H9 (cell line): ENCODE data around the gene SLC9A5. TPM values are rescaled to one million over a fixed set of nuclear protein-coding genes. Genes with fewer than 3 reads are reported as not detected.

Source experiments
- DNase-seq: peaks from one replicate; pipeline ENCODE4 v3.0.0-alpha.2; 2017
- H2AFZ ChIP-seq: one replicate; pipeline ENCODE4 v1.6.1; 2013; ENCODE audit warnings: mild to moderate bottlenecking, low read length, control low read depth, moderate library complexity
- H2AK5ac ChIP-seq: 2 replicates; pipeline ENCODE4 v1.6.1; 2013; ENCODE audit warnings: low read length, control low read depth, mixed read lengths; ENCODE audit not compliant: insufficient read length
- H2BK120ac ChIP-seq: one replicate; pipeline ENCODE4 v1.6.1; 2013; ENCODE audit warnings: low read depth, mild to moderate bottlenecking, low read length, control low read depth, inconsistent platforms; ENCODE audit not compliant: poor library complexity, severe bottlenecking
- H2BK12ac ChIP-seq: 2 replicates; pipeline ENCODE4 v1.6.1; 2013; ENCODE audit warnings: low read length, control low read depth, mixed read lengths, low read depth; ENCODE audit not compliant: insufficient read length
- H2BK15ac ChIP-seq: 2 replicates; pipeline ENCODE4 v1.6.1; 2013; ENCODE audit warnings: low read depth, low read length, control low read depth
- H2BK20ac ChIP-seq: one replicate; pipeline ENCODE4 v1.6.1; 2013; ENCODE audit warnings: low read depth, mild to moderate bottlenecking, low read length, control low read depth, inconsistent platforms; ENCODE audit not compliant: poor library complexity, severe bottlenecking
- H2BK5ac ChIP-seq: 2 replicates; pipeline ENCODE4 v1.6.1; 2013; ENCODE audit warnings: low read length, control low read depth, mixed read lengths; ENCODE audit not compliant: insufficient read length
- H3K14ac ChIP-seq: 2 replicates; pipeline ENCODE4 v1.6.1; 2013; ENCODE audit warnings: low read length, control low read depth; ENCODE audit not compliant: insufficient read depth
- H3K18ac ChIP-seq: 2 replicates; pipeline ENCODE4 v1.6.1; 2013; ENCODE audit warnings: low read depth, mild to moderate bottlenecking, mixed read lengths, low read length, control low read depth; ENCODE audit not compliant: insufficient read length
- H3K23ac ChIP-seq: 2 replicates; pipeline ENCODE4 v1.6.1; 2013; ENCODE audit warnings: low read length, control low read depth, mixed read lengths, low read depth; ENCODE audit not compliant: insufficient read length
- H3K23me2 ChIP-seq: 2 replicates; pipeline ENCODE4 v1.6.1; 2013; ENCODE audit warnings: low read depth, mild to moderate bottlenecking, mixed read lengths, low read length, control low read depth; ENCODE audit not compliant: insufficient read length, poor library complexity, severe bottlenecking
- H3K27ac ChIP-seq: 2 replicates; pipeline ENCODE4 v1.5.1; 2013; ENCODE audit warnings: low read length, control low read depth, mixed read lengths, low read depth; ENCODE audit not compliant: insufficient read length
- H3K27me3 ChIP-seq: 2 replicates; pipeline ENCODE4 v1.6.1; 2013; ENCODE audit warnings: low read length, control low read depth, inconsistent platforms; ENCODE audit not compliant: insufficient read depth
- H3K4ac ChIP-seq: 2 replicates; pipeline ENCODE4 v1.6.1; 2013; ENCODE audit warnings: low read depth, mild to moderate bottlenecking, control low read depth, inconsistent platforms, low read length, moderate library complexity
- H3K4me1 ChIP-seq: 2 replicates; pipeline ENCODE4 v1.6.1; 2013; ENCODE audit warnings: low read length, control low read depth, inconsistent platforms; ENCODE audit not compliant: insufficient read depth
- H3K4me2 ChIP-seq: 2 replicates; pipeline ENCODE4 v1.6.1; 2013; ENCODE audit warnings: low read length, control low read depth, mixed read lengths; ENCODE audit not compliant: insufficient read length, insufficient read depth
- H3K56ac ChIP-seq: 2 replicates; pipeline ENCODE4 v1.6.1; 2013; ENCODE audit warnings: low read depth, mild to moderate bottlenecking, mixed read lengths, low read length, control low read depth; ENCODE audit not compliant: insufficient read length
- H3K79me1 ChIP-seq: 2 replicates; pipeline ENCODE4 v1.6.1; 2013; ENCODE audit warnings: low read depth, mild to moderate bottlenecking, moderate library complexity, low read length, control low read depth, inconsistent platforms; ENCODE audit not compliant: insufficient read depth, poor library complexity, severe bottlenecking
- H3K79me2 ChIP-seq: 2 replicates; pipeline ENCODE4 v1.6.1; 2013; ENCODE audit warnings: low read length, control low read depth, inconsistent platforms; ENCODE audit not compliant: insufficient read depth
- H3K9ac ChIP-seq: 2 replicates; pipeline ENCODE4 v1.6.1; 2013; ENCODE audit warnings: low read length, control low read depth, mixed read lengths; ENCODE audit not compliant: insufficient read length; ENCODE audit errors: extremely low read depth
- H3K9me3 ChIP-seq: one replicate; pipeline ENCODE4 v1.6.1; 2013; ENCODE audit warnings: low read depth, low read length, inconsistent platforms; ENCODE audit not compliant: control insufficient read depth
- H3T11ph ChIP-seq: one replicate; pipeline ENCODE4 v1.6.1; 2013; ENCODE audit warnings: mild to moderate bottlenecking, low read length, control low read depth, inconsistent platforms
- H4K20me1 ChIP-seq: one replicate; pipeline ENCODE4 v1.6.1; 2013; ENCODE audit not compliant: control insufficient read depth, insufficient read length, insufficient read depth
- H4K5ac ChIP-seq: 2 replicates; pipeline ENCODE4 v1.6.1; 2013; ENCODE audit warnings: low read depth, mild to moderate bottlenecking, mixed read lengths, low read length, control low read depth; ENCODE audit not compliant: insufficient read length
- H4K8ac ChIP-seq: replicated peaks from 2 replicates; pipeline ENCODE4 v1.6.1; 2013; ENCODE audit warnings: low read length, control low read depth, mixed read lengths, low read depth; ENCODE audit not compliant: insufficient read length
- H4K91ac ChIP-seq: 2 replicates; pipeline ENCODE4 v1.6.1; 2013; ENCODE audit warnings: low read depth, mild to moderate bottlenecking, moderate library complexity, mixed read lengths, low read length, control low read depth; ENCODE audit not compliant: insufficient read length
- H3K27ac Mint-ChIP-seq, 3 experiments: 2 replicates in 2 of 3; 3 replicates in 1 of 3; pipeline ENCODE4 v1.8.0; 2020 to 2021; ENCODE audit warnings: mixed read lengths in 3 of 3, mild to moderate bottlenecking in 1 of 3, moderate library complexity in 1 of 3
- H3K27me3 Mint-ChIP-seq: 2 replicates; pipeline ENCODE4 v1.8.0; 2021; ENCODE audit warnings: low read depth, mild to moderate bottlenecking, moderate library complexity, mixed read lengths
- H3K36me3 Mint-ChIP-seq, 3 experiments: 2 replicates in 2 of 3; 3 replicates in 1 of 3; pipeline ENCODE4 v1.8.0; 2020 to 2021; ENCODE audit warnings: low read depth in 3 of 3, mixed read lengths in 3 of 3; ENCODE audit not compliant: insufficient read depth in 1 of 3
- H3K4me1 Mint-ChIP-seq, 2 experiments: 2 replicates each; pipeline ENCODE4 v1.8.0; 2020; ENCODE audit warnings: mixed read lengths in 2 of 2
- H3K4me3 Mint-ChIP-seq, 2 experiments: 2 replicates in 1 of 2; 3 replicates in 1 of 2; pipeline ENCODE4 v1.8.0; 2020 to 2021; ENCODE audit warnings: mild to moderate bottlenecking in 2 of 2, mixed read lengths in 2 of 2, moderate library complexity in 1 of 2
- H3K9me3 Mint-ChIP-seq, 2 experiments: 2 replicates in 1 of 2; 3 replicates in 1 of 2; pipeline ENCODE4 v1.8.0; 2020; ENCODE audit warnings: mild to moderate bottlenecking in 2 of 2, mixed read lengths in 2 of 2, moderate library complexity in 1 of 2
- CTCF ChIP-seq: fragments of 200-600 bp; sonication (generic); conservative IDR thresholded peaks from 3 replicates; pipeline ENCODE4 v1.8.0; 2021; ENCODE audit warnings: antibody characterized with exemption, mild to moderate bottlenecking
- WGBS: extraction: QIAGEN DNeasy Blood & Tissue Kit; methylation state at CpG from one replicate; pipeline ENCODE4 v1.1.7; 2013; ENCODE audit warnings: missing lambda C conversion rate, low lambda C conversion rate, mixed read lengths; ENCODE audit not compliant: insufficient read length; ENCODE audit errors: extremely low coverage; 5-methylcytosine and 5-hydroxymethylcytosine counted together
- total RNA-seq: library from RNA; stranded (reverse); gene quantifications from 2 replicates; pipeline ENCODE4 v1.2.1, GENCODE V29; 2021

The SLC9A5 gene
- total RNA-seq, 1 experiment from 2014 or later = 9.1 TPM

GRCh38 chr16:67259705-67260104 is 10.9 kb downstream of the SLC9A5 start:
- Mint-ChIP-seq H3K4me3 (no peak overlapping the region; a peak in 1 of 5 replicates), H3K27ac (no peak overlapping the region), H3K4me1 (no peaks in the 10 kb centered on the region), H3K9me3 (no peaks in the 10 kb centered on the region), H3K36me3 (peaks cover 0 to 17% (median 0%) of the 10 kb centered on the region in 3 experiments; a peak in 3 of 7 replicates), H3K27me3 (peaks cover 15% of the 10 kb centered on the region)
- no peak for TF ChIP-seq CTCF
- Histone ChIP-seq H3K9ac (no peak overlapping the region), H2AK5ac (no peak overlapping the region), H3K79me1 (no peaks in the 10 kb centered on the region), H3K27me3 (no peaks in the 10 kb centered on the region), H2BK120ac (no peak overlapping the region), H4K20me1 (no peaks in the 10 kb centered on the region), H2BK15ac (no peak overlapping the region), H3K27ac (no peak overlapping the region), H4K8ac (no peak overlapping the region), H2BK5ac (no peak overlapping the region), H3K56ac (no peak overlapping the region), H4K5ac (no peak overlapping the region), H2BK12ac (no peak overlapping the region), H3T11ph (no peak overlapping the region), H3K79me2 (no peaks in the 10 kb centered on the region), H2BK20ac (no peak overlapping the region), H4K91ac (no peak overlapping the region), H3K14ac (no peak overlapping the region), H2AFZ (no peak overlapping the region), H3K9me3 (no peaks in the 10 kb centered on the region), H3K4ac (no peak overlapping the region), H3K4me2 (no peak overlapping the region), H3K4me1 (no peaks in the 10 kb centered on the region), H3K23ac (no peak overlapping the region), H3K18ac (no peak overlapping the region), H3K23me2 (no peaks in the 10 kb centered on the region)
- no CpG with 5 or more reads among the region's 12 CpGs for WGBS
- peak; percentile 24 for DNase-seq
